BLaER1 treated with 17β-estradiol and CSF1 and Interleukin-3, amounts not matched to agents 10 nM and 100 nM (cell line): Measurements from ENCODE around the gene NSG1.
A peak's percentile ranks its signal among the peaks of the same experiment; 100 is the strongest.

Source experiments
- H3K27ac ChIP-seq, 11 experiments: shearing (Covaris generic); formaldehyde crosslinking; 2 replicates each; pipeline ENCODE4 v1.8.1; 2022
- H3K27me3 ChIP-seq, 11 experiments: shearing (Covaris generic); formaldehyde crosslinking; 2 replicates each; pipeline ENCODE4 v1.8.1; 2022
- H3K36me3 ChIP-seq, 11 experiments: shearing (Covaris generic); formaldehyde crosslinking; 2 replicates each; pipeline ENCODE4 v1.8.1; 2022
- H3K4me1 ChIP-seq, 10 experiments: shearing (Covaris generic); formaldehyde crosslinking; 2 replicates each; pipeline ENCODE4 v1.8.1; 2022
- H3K4me2 ChIP-seq, 11 experiments: shearing (Covaris generic); formaldehyde crosslinking; 2 replicates each; pipeline ENCODE4 v1.8.1; 2022
- H3K4me3 ChIP-seq, 10 experiments: shearing (Covaris generic); formaldehyde crosslinking; 2 replicates each; pipeline ENCODE4 v1.8.1; 2022
- H3K9ac ChIP-seq, 11 experiments: shearing (Covaris generic); formaldehyde crosslinking; 2 replicates each; pipeline ENCODE4 v1.8.1; 2022
- H3K9me3 ChIP-seq, 11 experiments: shearing (Covaris generic); formaldehyde crosslinking; replicated peaks in 1 of 11; 2 replicates each; pipeline ENCODE4 v1.8.1; 2022
- H4K20me1 ChIP-seq, 11 experiments: shearing (Covaris generic); formaldehyde crosslinking; 2 replicates each; pipeline ENCODE4 v1.8.1; 2022
- Cebpa-rat ChIP-seq, 11 experiments: shearing (Covaris generic); IDR thresholded peaks; 2 replicates each; pipeline ENCODE4 v1.8.1; 2022

Gene NSG1

DNA sequence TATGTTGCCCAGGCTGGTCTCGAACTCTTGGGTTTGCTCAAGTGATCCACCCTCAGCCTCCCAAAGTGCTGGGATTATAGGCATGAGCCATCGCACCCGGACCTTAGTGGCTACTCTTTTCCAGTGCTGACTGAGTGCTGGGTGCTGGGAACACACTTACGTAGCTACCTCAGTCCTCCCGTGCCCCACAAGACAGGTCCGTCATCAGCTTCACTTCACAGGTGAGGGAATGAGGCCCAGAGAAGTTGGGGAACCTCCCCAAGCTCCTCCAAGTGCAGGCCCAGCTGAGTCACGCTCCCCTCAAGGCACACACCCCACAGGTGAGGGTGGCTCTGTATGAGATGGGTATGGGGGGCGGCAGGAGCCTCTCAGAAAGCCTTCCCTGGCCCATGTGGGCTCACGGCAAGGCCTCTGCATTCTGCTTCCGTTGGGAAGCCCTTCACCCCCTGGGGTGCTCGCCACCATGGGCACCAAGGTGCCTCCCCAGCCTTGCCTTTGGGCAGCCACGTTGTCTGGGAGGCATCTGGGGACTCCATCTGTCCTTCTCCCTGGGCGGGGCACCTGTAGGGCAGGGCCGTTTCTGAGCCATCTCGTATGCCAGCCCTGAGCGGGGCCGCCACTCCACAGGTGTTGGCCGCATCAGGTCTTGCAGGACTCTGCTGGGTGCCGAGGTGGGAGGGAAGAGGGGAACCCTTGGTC lies 28.4 kb downstream of the NSG1 start:
- H3K4me2 ChIP-seq, result no peak overlapping the region
- H3K4me3 ChIP-seq, result no peak overlapping the region
- no peaks in the 10 kb centered on the region for H3K27me3 ChIP-seq
- H3K36me3 ChIP-seq, result peaks cover 11 to 38% (median 23%) of the 10 kb centered on the region in 11 experiments
- peaks cover 0 to 6% (median 0%) of the 10 kb centered on the region in 11 experiments; a peak in 3 of 22 replicates for H4K20me1 ChIP-seq
- H3K9ac ChIP-seq, result no peak overlapping the region
- H3K4me1 ChIP-seq, result peaks cover 11 to 33% (median 25%) of the 10 kb centered on the region in 10 experiments; a peak in 18 of 20 replicates
- peaks cover 0 to 14% (median 6%) of the 10 kb centered on the region in 11 experiments; a peak in 5 of 22 replicates for H3K9me3 ChIP-seq
- H3K27ac ChIP-seq, result no peak overlapping the region
- no peak for TF ChIP-seq Cebpa-rat (IDR thresholded peaks at IDR 0.05)

DNA sequence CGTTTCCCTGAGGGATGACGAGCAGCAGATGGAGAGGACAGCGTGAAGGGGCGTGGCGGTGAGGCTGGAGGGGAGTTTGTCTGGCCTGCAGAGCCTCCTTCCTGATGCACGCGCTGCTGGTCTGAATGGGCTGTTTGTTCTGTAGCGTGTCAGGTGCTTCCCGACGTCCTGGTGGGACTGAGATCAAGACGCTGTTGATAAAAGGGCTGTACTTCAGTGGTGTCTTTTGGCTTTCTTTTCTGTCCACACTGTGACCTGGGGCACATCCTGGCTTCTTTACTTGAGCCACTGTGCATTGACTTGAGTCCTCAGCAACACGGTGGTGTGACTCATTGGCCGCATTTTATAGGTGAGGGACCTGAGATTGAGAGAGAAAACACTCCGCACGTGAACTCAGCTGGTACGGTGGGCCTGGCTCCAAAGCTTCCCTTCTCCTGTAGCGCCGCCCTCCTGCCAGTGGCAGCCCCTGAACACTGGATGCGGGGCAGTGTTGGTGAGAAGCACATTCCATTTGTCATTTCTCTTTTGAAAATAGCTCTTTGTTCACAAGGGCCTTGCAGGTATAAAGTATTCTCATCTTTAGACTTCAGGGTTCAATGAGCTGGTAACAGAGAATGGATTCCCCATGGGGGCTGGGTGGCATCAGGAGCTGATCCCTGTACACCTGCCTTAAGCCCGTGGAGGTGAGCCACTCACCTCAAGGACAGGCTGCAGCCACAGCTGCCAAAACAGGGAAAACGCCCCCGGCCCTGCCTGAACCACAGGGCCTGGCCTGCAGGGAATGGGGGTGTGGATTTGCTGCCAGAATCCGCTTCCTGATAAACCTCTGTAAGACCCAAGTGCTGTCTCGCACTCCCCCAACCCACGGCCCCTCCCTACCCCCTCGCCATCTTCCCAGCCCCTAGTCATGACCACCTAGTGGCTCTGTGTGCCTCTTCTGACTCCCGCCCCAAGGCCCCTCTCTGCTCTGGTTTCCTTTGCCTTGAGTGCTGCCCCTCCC lies 29.2 kb downstream of the NSG1 start:
- Histone ChIP-seq H4K20me1 (peaks cover 0 to 6% (median 0%) of the 10 kb centered on the region in 11 experiments; a peak in 3 of 22 replicates), H3K9ac (no peak overlapping the region), H3K4me2 (no peak overlapping the region), H3K4me3 (no peak overlapping the region), H3K4me1 (peaks cover 11 to 36% (median 26%) of the 10 kb centered on the region in 10 experiments; a peak in 18 of 20 replicates), H3K27me3 (no peaks in the 10 kb centered on the region), H3K9me3 (peaks cover 0 to 14% (median 6%) of the 10 kb centered on the region in 11 experiments; a peak in 5 of 22 replicates), H3K27ac (no peak overlapping the region), H3K36me3 (peaks cover 19 to 47% (median 32%) of the 10 kb centered on the region in 11 experiments)
- TF ChIP-seq Cebpa-rat (IDR thresholded peaks at IDR 0.05), result no peak

DNA sequence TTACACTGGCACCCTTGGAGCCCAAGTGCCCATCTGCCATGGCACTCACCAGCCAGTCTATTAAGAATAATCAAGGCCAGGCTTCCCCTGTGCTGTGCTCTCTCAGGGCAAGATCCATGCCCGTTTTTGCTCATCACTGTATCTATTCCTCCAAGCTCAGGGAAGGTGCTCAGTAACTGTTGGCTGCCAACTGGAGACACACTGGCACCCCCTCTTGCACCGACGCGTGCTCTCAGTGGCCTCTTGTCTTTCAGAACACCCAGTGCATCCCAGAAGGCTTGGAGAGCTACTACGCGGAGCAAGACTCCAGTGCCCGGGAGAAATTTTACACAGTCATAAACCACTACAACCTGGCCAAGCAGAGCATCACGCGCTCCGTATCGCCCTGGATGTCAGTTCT lies 30.1 kb downstream of the NSG1 start:
- H4K20me1 ChIP-seq, result peaks cover 0 to 6% (median 0%) of the 10 kb centered on the region in 11 experiments; a peak in 3 of 22 replicates
- H3K36me3 ChIP-seq, result peaks cover 28 to 56% (median 39%) of the 10 kb centered on the region in 11 experiments
- no peaks in the 10 kb centered on the region for H3K27me3 ChIP-seq
- no peak overlapping the region for H3K9ac ChIP-seq
- peaks cover 11 to 36% (median 26%) of the 10 kb centered on the region in 10 experiments; a peak in 18 of 20 replicates for H3K4me1 ChIP-seq
- no peak for TF ChIP-seq Cebpa-rat (IDR thresholded peaks at IDR 0.05)
- H3K4me2 ChIP-seq, result no peak overlapping the region
- no peak overlapping the region for H3K27ac ChIP-seq
- no peak overlapping the region for H3K4me3 ChIP-seq
- peaks cover 0 to 14% (median 6%) of the 10 kb centered on the region in 11 experiments; a peak in 5 of 22 replicates for H3K9me3 ChIP-seq

DNA sequence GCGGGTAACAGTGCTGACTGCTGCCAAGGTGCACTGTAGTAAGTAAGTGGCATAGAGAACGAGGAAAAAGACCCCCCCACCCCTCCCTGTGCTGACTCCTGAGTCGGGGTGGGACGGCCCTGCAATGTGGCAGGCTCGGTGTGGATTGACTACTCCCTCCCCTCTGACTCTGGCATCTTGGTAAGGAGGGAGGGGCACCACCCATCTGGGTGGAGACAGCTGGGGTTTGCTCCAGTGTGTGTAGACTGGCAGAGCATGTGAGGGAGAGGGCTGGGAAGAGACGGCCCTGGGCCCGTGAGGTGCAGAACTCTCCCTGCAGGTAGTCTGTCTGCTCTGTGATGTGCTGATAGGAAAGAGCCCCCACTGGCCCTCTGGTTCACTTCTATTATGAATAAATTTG lies 31.0 kb downstream of the NSG1 start:
- Histone ChIP-seq H3K4me1 (peaks cover 11 to 36% (median 26%) of the 10 kb centered on the region in 10 experiments; a peak in 18 of 20 replicates), H3K4me2 (peak overlapping the region in 7 of 11 experiments; percentile 68 to 90 (median 81); a peak in 14 of 22 replicates), H3K9me3 (peaks cover 0 to 14% (median 6%) of the 10 kb centered on the region in 11 experiments; a peak in 5 of 22 replicates), H3K9ac (peak overlapping the region in 1 of 11 experiments; percentile 2; a peak in 1 of 22 replicates), H3K27me3 (no peaks in the 10 kb centered on the region), H4K20me1 (peaks cover 0 to 6% (median 0%) of the 10 kb centered on the region in 11 experiments; a peak in 3 of 22 replicates), H3K4me3 (no peak overlapping the region), H3K27ac (no peak overlapping the region), H3K36me3 (peaks cover 37 to 65% (median 48%) of the 10 kb centered on the region in 11 experiments)
- no peak for TF ChIP-seq Cebpa-rat (IDR thresholded peaks at IDR 0.05)

DNA sequence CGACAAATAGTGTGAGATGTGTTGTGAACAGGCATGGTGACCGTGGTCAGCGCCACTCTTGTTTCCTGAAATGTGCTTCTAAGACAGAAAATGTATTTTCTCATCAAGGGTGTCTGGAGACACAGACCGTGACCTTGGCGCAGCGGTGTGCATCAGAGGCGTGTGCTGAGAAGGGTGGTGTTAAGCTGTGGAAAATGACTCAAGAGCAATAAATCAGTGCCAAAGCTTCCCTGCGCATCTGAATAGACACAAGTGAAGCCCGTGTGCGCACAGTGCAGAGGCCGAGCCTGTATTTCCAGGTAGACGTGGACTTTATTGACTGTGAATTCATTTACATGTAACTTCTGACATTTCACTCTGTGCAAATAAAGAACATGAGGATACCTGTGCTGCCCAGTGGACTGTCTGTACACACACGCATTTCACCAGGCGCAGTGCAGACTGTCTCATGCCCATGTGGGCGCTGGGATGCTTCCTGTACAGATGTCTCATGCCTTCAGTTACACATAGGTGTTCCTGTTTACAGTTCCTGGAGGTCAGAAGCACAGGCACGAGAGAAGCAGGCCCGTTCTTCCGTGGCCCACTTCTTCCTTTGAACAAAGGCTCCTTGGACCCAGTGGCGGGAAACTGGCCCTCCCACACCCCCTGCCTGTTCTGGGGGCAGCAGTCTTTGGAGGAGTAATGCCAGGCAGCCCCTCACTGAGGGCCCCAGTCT lies 31.9 kb downstream of the NSG1 start:
- no peak for TF ChIP-seq Cebpa-rat (IDR thresholded peaks at IDR 0.05)
- H3K27ac ChIP-seq, result peak overlapping the region in 6 of 11 experiments; percentile 16 to 67 (median 46); a peak in 8 of 22 replicates
- peak overlapping the region in 7 of 11 experiments; percentile 10 to 52 (median 22); a peak in 8 of 22 replicates for H3K9ac ChIP-seq
- peaks cover 0 to 14% (median 6%) of the 10 kb centered on the region in 11 experiments; a peak in 5 of 22 replicates for H3K9me3 ChIP-seq
- no peaks in the 10 kb centered on the region for H3K27me3 ChIP-seq
- H3K4me1 ChIP-seq, result peaks cover 11 to 36% (median 26%) of the 10 kb centered on the region in 10 experiments; a peak in 18 of 20 replicates
- no peak overlapping the region for H3K4me3 ChIP-seq
- peaks cover 0 to 6% (median 0%) of the 10 kb centered on the region in 11 experiments; a peak in 3 of 22 replicates for H4K20me1 ChIP-seq
- H3K4me2 ChIP-seq, result peak overlapping the region in 10 of 11 experiments; percentile 26 to 90 (median 76); a peak in 20 of 22 replicates
- H3K36me3 ChIP-seq, result peaks cover 46 to 74% (median 57%) of the 10 kb centered on the region in 11 experiments

DNA sequence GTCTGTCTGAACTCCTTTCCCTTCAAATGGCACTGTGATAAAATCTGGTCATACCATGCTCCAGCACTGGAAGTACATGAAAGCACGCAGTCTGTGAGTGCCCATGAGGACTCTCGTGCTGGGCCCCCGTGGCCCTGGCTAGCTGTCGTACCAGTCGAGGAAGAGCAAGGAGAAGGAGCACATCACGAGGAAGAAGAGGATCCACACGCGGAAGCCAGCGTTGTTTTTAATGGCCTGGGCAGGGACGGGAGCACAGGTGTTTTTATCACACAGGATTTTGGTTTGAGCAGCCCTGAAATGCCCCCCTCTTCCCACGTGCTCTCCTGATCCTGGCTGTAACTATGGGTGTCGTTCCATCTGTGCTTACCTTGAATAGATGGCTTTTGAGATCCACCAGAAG lies 33.0 kb downstream of the NSG1 start:
- Histone ChIP-seq H3K9me3 (peaks cover 0 to 14% (median 6%) of the 10 kb centered on the region in 11 experiments; a peak in 5 of 22 replicates), H3K27me3 (no peaks in the 10 kb centered on the region), H4K20me1 (peaks cover 0 to 12% (median 0%) of the 10 kb centered on the region in 11 experiments; a peak in 3 of 22 replicates), H3K36me3 (peaks cover 54 to 85% (median 68%) of the 10 kb centered on the region in 11 experiments), H3K27ac (peak overlapping the region in 3 of 11 experiments; percentile 36 to 67 (median 63); a peak in 2 of 22 replicates), H3K4me2 (peak overlapping the region; percentile 23 to 90 (median 72); a peak in 19 of 22 replicates), H3K4me3 (no peak overlapping the region), H3K9ac (0 out of 22 replicates have a peak overlapping the region, but pooled peaks of 2 of the 11 experiments have one; percentile 48 to 49), H3K4me1 (peaks cover 11 to 36% (median 26%) of the 10 kb centered on the region in 10 experiments; a peak in 18 of 20 replicates)
- no peak for TF ChIP-seq Cebpa-rat (IDR thresholded peaks at IDR 0.05)

DNA sequence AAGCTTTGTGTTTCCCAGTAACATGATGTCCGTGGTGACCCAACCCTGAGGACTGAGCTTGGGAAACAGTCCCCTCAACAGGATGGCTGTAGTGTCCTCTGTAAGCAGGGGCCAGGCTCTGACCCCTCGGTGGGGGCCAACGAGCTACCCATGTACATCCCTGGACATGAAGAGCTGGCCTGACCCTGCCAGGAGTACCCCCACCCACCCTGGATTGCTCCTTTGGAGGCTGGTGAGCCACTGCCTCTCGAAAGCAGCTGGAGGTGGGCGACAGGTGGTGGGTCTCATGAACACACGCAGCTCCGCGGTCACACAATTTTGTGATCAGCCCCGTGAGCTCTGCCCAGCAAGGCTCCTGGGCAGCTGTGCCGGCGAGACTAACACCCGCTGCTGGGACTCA lies 33.5 kb downstream of the NSG1 start:
- peaks cover 0 to 16% (median 0%) of the 10 kb centered on the region in 11 experiments; a peak in 4 of 22 replicates for H4K20me1 ChIP-seq
- peak overlapping the region in 4 of 11 experiments; percentile 81 to 90 (median 86); a peak in 7 of 22 replicates for H3K4me2 ChIP-seq
- H3K27ac ChIP-seq, result 0 out of 22 replicates have a peak overlapping the region, but pooled peaks of 1 of the 11 experiments have one; percentile 63
- no peak overlapping the region for H3K9ac ChIP-seq
- TF ChIP-seq Cebpa-rat (IDR thresholded peaks at IDR 0.05), result no peak
- no peak overlapping the region for H3K4me3 ChIP-seq
- H3K27me3 ChIP-seq, result no peaks in the 10 kb centered on the region
- peaks cover 11 to 36% (median 26%) of the 10 kb centered on the region in 10 experiments; a peak in 18 of 20 replicates for H3K4me1 ChIP-seq
- peaks cover 0 to 9% (median 6%) of the 10 kb centered on the region in 11 experiments; a peak in 5 of 22 replicates for H3K9me3 ChIP-seq
- peaks cover 49 to 88% (median 69%) of the 10 kb centered on the region in 11 experiments for H3K36me3 ChIP-seq
